HG03558 (cell line): ENCODE measurements around the gene PLEKHO2.

Experiments
- ATAC-seq: cut with Tn5 transposase; IDR thresholded peaks from one replicate; pipeline ENCODE4 v1.9.1; 2021; ENCODE audit warnings: moderate number of reproducible peaks; ENCODE audit not compliant: unreplicated experiment; ENCODE audit errors: extremely low read depth

Gene PLEKHO2

GRCh38 chr15:64855205-64855975 is 13.7 kb downstream of the PLEKHO2 start:
- no peak for ATAC-seq

- ATAC-seq: no peak
These were observed 14.9 kb downstream of the PLEKHO2 start for GRCh38 chr15:64856429-64857145.

- ATAC-seq: no peak
These were observed 15.7 kb downstream of the PLEKHO2 start for GRCh38 chr15:64857421-64857820.

- no peak for ATAC-seq
These were observed 16.4 kb downstream of the PLEKHO2 start for GRCh38 chr15:64858021-64858575.

- ATAC-seq: no peak
These were observed 17.5 kb downstream of the PLEKHO2 start for GRCh38 chr15:64859226-64859625.

GRCh38 chr15:64861331-64861730 is 19.6 kb downstream of the PLEKHO2 start:
- ATAC-seq: no peak

- ATAC-seq: no peak
These were observed 20.2 kb downstream of the PLEKHO2 start for GRCh38 chr15:64861960-64862359.

- ATAC-seq: no peak
These were observed 20.7 kb downstream of the PLEKHO2 start for GRCh38 chr15:64862408-64862807.

- no peak for ATAC-seq
These were observed 22.4 kb downstream of the PLEKHO2 start for GRCh38 chr15:64864068-64864467.

- no peak for ATAC-seq
These were observed 23.6 kb downstream of the PLEKHO2 start for GRCh38 chr15:64865126-64865997.

GRCh38 chr15:64865998-64866520 is 24.3 kb downstream of the PLEKHO2 start:
- no peak for ATAC-seq

GRCh38 chr15:64869501-64869900 is 27.8 kb downstream of the PLEKHO2 start:
- ATAC-seq: no peak

- ATAC-seq: no peak
These were observed 28.6 kb downstream of the PLEKHO2 start for GRCh38 chr15:64870353-64870752.

GRCh38 chr15:64875641-64876223 is 34.0 kb downstream of the PLEKHO2 start:
- ATAC-seq: no peak

GRCh38 chr15:64877435-64877834 is 35.7 kb downstream of the PLEKHO2 start:
- ATAC-seq: no peak

GRCh38 chr15:64878705-64879104 is 37.0 kb downstream of the PLEKHO2 start:
- no peak for ATAC-seq

GRCh38 chr15:64883100-64883581 is 41.4 kb downstream of the PLEKHO2 start:
- no peak for ATAC-seq

GRCh38 chr15:64883997-64884511 is 42.3 kb downstream of the PLEKHO2 start:
- peak; percentile 43 for ATAC-seq

- ATAC-seq: no peak
These were observed 43.0 kb downstream of the PLEKHO2 start for GRCh38 chr15:64884679-64885078.
